GM20000 (cell line): ENCODE data around the gene PRG2.
"Not testable (repeated sequence)": the region's sequence is repeated elsewhere in the genome, so short reads cannot be mapped to it uniquely, and the experiment has no call there.

Experiments
- DNase-seq: peaks from one replicate; pipeline ENCODE4 v3.0.0; 2012; ENCODE audit warnings: low spot score
- TF ChIP-seq, protein P1 (sequence below): IDR thresholded peaks from 2 replicates; pipeline ENCODE4 v1.5.1; 2012; ENCODE audit warnings: mild to moderate bottlenecking, control low read depth; ENCODE audit errors: extremely low read depth, missing control alignments

The PRG2 gene

GRCh38 chr11:57408771-57409170 is 18.3 kb upstream of the PRG2 start:
- TF ChIP-seq, protein P1, sequence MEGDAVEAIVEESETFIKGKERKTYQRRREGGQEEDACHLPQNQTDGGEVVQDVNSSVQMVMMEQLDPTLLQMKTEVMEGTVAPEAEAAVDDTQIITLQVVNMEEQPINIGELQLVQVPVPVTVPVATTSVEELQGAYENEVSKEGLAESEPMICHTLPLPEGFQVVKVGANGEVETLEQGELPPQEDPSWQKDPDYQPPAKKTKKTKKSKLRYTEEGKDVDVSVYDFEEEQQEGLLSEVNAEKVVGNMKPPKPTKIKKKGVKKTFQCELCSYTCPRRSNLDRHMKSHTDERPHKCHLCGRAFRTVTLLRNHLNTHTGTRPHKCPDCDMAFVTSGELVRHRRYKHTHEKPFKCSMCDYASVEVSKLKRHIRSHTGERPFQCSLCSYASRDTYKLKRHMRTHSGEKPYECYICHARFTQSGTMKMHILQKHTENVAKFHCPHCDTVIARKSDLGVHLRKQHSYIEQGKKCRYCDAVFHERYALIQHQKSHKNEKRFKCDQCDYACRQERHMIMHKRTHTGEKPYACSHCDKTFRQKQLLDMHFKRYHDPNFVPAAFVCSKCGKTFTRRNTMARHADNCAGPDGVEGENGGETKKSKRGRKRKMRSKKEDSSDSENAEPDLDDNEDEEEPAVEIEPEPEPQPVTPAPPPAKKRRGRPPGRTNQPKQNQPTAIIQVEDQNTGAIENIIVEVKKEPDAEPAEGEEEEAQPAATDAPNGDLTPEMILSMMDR, result no peak
- no peak for DNase-seq

DNA sequence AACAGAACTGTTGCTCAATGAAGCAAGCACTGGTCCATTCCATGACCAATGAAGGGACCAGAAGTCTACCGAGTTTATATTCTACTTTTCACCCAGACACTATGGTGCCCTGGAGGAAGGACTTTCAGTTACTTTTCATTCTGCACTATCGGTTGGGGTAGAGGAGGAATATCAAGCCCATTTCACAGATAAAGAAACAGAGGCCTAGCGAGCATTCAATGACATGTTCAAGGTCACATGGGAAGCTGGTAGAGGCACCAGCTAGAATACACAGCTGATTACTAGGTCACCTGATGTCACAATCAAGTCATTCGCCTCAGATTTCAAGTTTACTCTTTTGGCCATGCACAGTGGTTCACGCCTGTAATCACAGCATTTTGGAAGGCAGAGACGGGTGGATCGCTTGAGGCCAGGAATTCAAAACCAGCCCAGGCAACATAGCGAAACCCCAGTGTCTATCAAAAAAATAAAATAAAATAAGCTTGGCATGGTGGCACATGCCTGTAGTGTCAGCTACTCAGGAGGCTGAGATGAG is 17.6 kb upstream of the PRG2 start:
- no peak for DNase-seq
- TF ChIP-seq, protein P1, result no peak

GRCh38 chr11:57407010-57407920 is 16.8 kb upstream of the PRG2 start:
- TF ChIP-seq, protein P1, result no peak
- no peak for DNase-seq

GRCh38 chr11:57406337-57406904 is 16.0 kb upstream of the PRG2 start:
- TF ChIP-seq, protein P1, result no peak
- DNase-seq, result peak; percentile 58

DNA sequence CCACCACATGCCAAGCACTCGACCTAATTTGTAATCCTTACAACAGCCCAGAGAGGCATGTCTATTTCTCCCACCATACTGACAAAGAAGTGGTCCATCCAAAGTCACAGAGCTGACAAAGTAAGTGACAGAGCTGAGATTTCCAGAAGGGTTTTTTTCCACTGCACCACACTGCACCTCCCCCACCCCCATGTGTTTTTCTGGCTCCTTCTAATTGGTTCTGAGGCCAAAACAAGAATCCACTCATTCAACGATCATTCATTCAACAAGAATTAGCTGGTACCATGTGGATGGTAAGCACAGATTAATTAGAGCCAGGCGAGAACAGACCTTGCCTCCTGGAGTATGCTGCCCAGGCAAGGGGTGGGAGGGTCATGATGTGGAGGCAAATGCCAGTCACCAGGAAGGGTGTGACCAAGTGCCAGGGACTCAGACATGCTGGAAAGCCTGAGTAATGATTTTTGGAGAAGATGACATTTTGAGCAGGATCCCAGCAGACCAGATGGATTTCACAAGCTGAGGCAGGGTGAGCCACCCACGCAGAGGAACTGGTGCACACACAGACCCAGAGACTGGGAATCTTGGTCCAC is 14.9 kb upstream of the PRG2 start:
- no peak for DNase-seq
- TF ChIP-seq, protein P1, result no peak

DNA sequence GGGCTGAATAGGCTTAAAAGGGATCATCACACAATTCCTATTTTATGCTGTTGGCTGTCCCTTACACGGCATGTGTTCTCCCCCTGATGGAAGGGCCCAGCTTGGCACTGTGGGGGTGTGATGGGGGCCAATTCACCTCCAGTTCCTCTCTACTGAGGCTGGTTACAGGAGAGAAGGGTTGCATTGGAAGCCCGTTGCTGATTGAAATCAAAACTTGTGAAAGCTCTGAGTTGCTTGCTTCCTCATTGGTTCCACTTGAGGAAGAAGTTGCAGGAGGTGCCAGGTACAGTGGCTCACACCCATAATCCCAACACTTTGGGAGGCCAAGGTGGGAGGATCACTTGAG is 13.3 kb upstream of the PRG2 start:
- TF ChIP-seq, protein P1, result no peak
- no peak for DNase-seq

- DNase-seq, result not testable (repeated sequence)
Observed at GRCh38 chr11:57403003-57403801, 12.8 kb upstream of the PRG2 start.
